ENCODE measurements around the gene TPSAB1. TPM values are rescaled to one million over a fixed set of nuclear protein-coding genes. Genes with fewer than 3 reads are reported as not detected.
"Not testable (repeated sequence)": the region's sequence is repeated elsewhere in the genome, so short reads cannot be mapped to it uniquely, and the experiment has no call there.

The TPSAB1 gene
- 10 to 100 TPM in 1 of 7 donors, 1 to 10 TPM in 3, under 1 TPM in 1, not detected in 2; 0.83 to 12.5 (median 8.3) TPM for total RNA-seq
- polyA plus RNA-seq, result 10 to 100 TPM in 1 of 2 donors, 1 to 10 TPM in 1; 3.1 to 16.2 TPM
- long read RNA-seq, donor 1, result 0 reads
- long read RNA-seq, donor 2, result 0 reads
- long read RNA-seq, donor 3, transcript TPSAB1-201 (6 exons, 1,175 nt), result major isoform, 5 of 12 reads
- long read RNA-seq, donor 3, partial matches to known transcripts, result 0 of 12 reads
- long read RNA-seq, donor 3, other reads (novel, unspliced or antisense), result 3 of 12 reads

GRCh38 chr16:1240436-1240835 is at the start of gene TPSAB1:
Gene TPSAB1, plus strand, starts transcription at chr16:1240705. Its CDS starts 234 bp downstream, at chr16:1240939.
- H3K4me3 ChIP-seq; H3K27ac ChIP-seq; H3K9me3 ChIP-seq; intact Hi-C loops (cut with DNase I); H3K36me3 ChIP-seq; H3K27me3 ChIP-seq; H3K4me1 ChIP-seq (ENCODE audit: insufficient read depth): not testable (repeated sequence)
- 38 to 68% methylated on average over 6 to 7 of the region's 12 CpGs; no CpG with 5 or more reads in 1 of the 3 donors for WGBS, 3 donors
- DNase-seq, result peak in 1 of 5 donors; percentile 1

- intact Hi-C loops (cut with DNase I), result loop anchor here in 1 of 4 donors (5.0 kb wide), 1 partner anchor 43 kb away; no protein-coding TSS in a partner anchor
- H3K9me3 ChIP-seq; DNase-seq; H3K27ac ChIP-seq; H3K27me3 ChIP-seq; H3K36me3 ChIP-seq; H3K4me1 ChIP-seq (ENCODE audit: insufficient read depth); H3K4me3 ChIP-seq: not testable (repeated sequence)
- 84 to 93% (median 91%) methylated on average over 8 to 11 of the region's 11 CpGs for WGBS, 3 donors
Measured at GRCh38 chr16:1190789-1191188, 49.7 kb upstream of the TPSAB1 start.

GRCh38 chr16:1192384-1193073 is 48.0 kb upstream of the TPSAB1 start:
- TF ChIP-seq CTCF (IDR thresholded peaks at IDR 0.05), result no peak
- TF ChIP-seq EP300 (IDR thresholded peaks at IDR 0.05), result no peak
- no peak for TF ChIP-seq POLR2A (IDR thresholded peaks at IDR 0.05)
- Histone ChIP-seq H3K36me3 (no peaks in the 10 kb centered on the region), H3K4me3 (no peak overlapping the region), H3K9me3 (no peaks in the 10 kb centered on the region), H3K27me3 (no peaks in the 10 kb centered on the region), H3K27ac (peak overlapping the region in 1 of 2 donors; percentile 21), H3K4me1 (ENCODE audit: insufficient read depth) (peaks cover 2% of the 10 kb centered on the region)
- WGBS, 3 donors, result 67 to 78% (median 73%) methylated on average over 9 of the region's 9 CpGs
- DNase-seq, result no peak
- intact Hi-C loops (cut with DNase I), result loop anchor here in 1 of 4 donors (2.0 to 5.0 kb wide), 2 partner anchors 45 to 86 kb away; no protein-coding TSS in a partner anchor

GRCh38 chr16:1193143-1193824 is 47.2 kb upstream of the TPSAB1 start:
- no peaks in the 10 kb centered on the region for H3K9me3 ChIP-seq
- no peaks in the 10 kb centered on the region for H3K36me3 ChIP-seq
- DNase-seq, result no peak
- peak overlapping the region in 1 of 2 donors; percentile 53 for H3K27ac ChIP-seq
- 81 to 88% (median 82%) methylated on average over 30 of the region's 30 CpGs for WGBS, 3 donors
- intact Hi-C loops (cut with DNase I), result loop anchor here in 1 of 4 donors (2.0 to 5.0 kb wide), 2 partner anchors 46 to 86 kb away; no protein-coding TSS in a partner anchor
- TF ChIP-seq CTCF (IDR thresholded peaks at IDR 0.05) (no peak), EP300 (IDR thresholded peaks at IDR 0.05) (no peak), POLR2A (IDR thresholded peaks at IDR 0.05) (no peak)
- H3K4me1 ChIP-seq (ENCODE audit: insufficient read depth), result peaks cover 2% of the 10 kb centered on the region
- H3K27me3 ChIP-seq, result no peaks in the 10 kb centered on the region
- no peak overlapping the region for H3K4me3 ChIP-seq

GRCh38 chr16:1193825-1194581 is 46.5 kb upstream of the TPSAB1 start:
- Histone ChIP-seq H3K4me3 (no peak overlapping the region), H3K27ac (peak overlapping the region in 1 of 2 donors; percentile 53), H3K36me3 (no peaks in the 10 kb centered on the region), H3K4me1 (ENCODE audit: insufficient read depth) (peaks cover 2% of the 10 kb centered on the region), H3K27me3 (no peaks in the 10 kb centered on the region), H3K9me3 (no peaks in the 10 kb centered on the region)
- intact Hi-C loops (cut with DNase I), result loop anchor here in 3 of 4 donors (1.0 to 5.0 kb wide), 3 partner anchors 47 to 88 kb away; no protein-coding TSS in a partner anchor
- TF ChIP-seq EP300 (IDR thresholded peaks at IDR 0.05) (no peak), POLR2A (IDR thresholded peaks at IDR 0.05) (no peak), CTCF (IDR thresholded peaks at IDR 0.05) (no peak)
- WGBS, 3 donors, result 66 to 74% (median 74%) methylated on average over 24 to 29 of the region's 29 CpGs
- no peak for DNase-seq

All from ovary (tissue), 10 donors.